ENCODE results near the gene BNC2. TPM values are rescaled to one million over a fixed set of nuclear protein-coding genes. Genes with fewer than 3 reads are reported as not detected.

Gene BNC2
- total RNA-seq, 1 donor from 2014 or later: 15.2 TPM

GRCh38 chr9:16418721-16419120, 451.7 kb downstream of the BNC2 start:
- Mint-ChIP-seq H3K27ac (ENCODE audit: unreplicated experiment) (no peak overlapping the region), H3K27me3 (ENCODE audit: unreplicated experiment) (no peaks in the 10 kb centered on the region), H3K4me1 (ENCODE audit: low read depth, unreplicated experiment) (peaks cover 12% of the 10 kb centered on the region), H3K36me3 (ENCODE audit: unreplicated experiment) (no peaks in the 10 kb centered on the region), H3K4me3 (ENCODE audit: unreplicated experiment) (no peak overlapping the region), H3K9me3 (ENCODE audit: unreplicated experiment) (no peaks in the 10 kb centered on the region)
- no peak for DNase-seq
- TF ChIP-seq CTCF (IDR thresholded peaks at IDR 0.05; ENCODE audit: partially characterized antibody, unreplicated experiment): no peak

- H3K4me3 Mint-ChIP-seq (ENCODE audit: unreplicated experiment): no peak overlapping the region
- no peaks in the 10 kb centered on the region for H3K9me3 Mint-ChIP-seq (ENCODE audit: unreplicated experiment)
- no peaks in the 10 kb centered on the region for H3K36me3 Mint-ChIP-seq (ENCODE audit: unreplicated experiment)
- H3K27me3 Mint-ChIP-seq (ENCODE audit: unreplicated experiment): no peaks in the 10 kb centered on the region
- DNase-seq: no peak
- H3K27ac Mint-ChIP-seq (ENCODE audit: unreplicated experiment): no peak overlapping the region
- TF ChIP-seq CTCF (IDR thresholded peaks at IDR 0.05; ENCODE audit: partially characterized antibody, unreplicated experiment): no peak
- peaks cover 12% of the 10 kb centered on the region for H3K4me1 Mint-ChIP-seq (ENCODE audit: low read depth, unreplicated experiment)
Observed at GRCh38 chr9:16417749-16418148, 452.7 kb downstream of the BNC2 start.

- H3K4me1 Mint-ChIP-seq (ENCODE audit: low read depth, unreplicated experiment): peaks cover 10% of the 10 kb centered on the region
- TF ChIP-seq CTCF (IDR thresholded peaks at IDR 0.05; ENCODE audit: partially characterized antibody, unreplicated experiment): no peak
- H3K27ac Mint-ChIP-seq (ENCODE audit: unreplicated experiment): no peak overlapping the region
- no peak overlapping the region for H3K4me3 Mint-ChIP-seq (ENCODE audit: unreplicated experiment)
- peaks cover 1% of the 10 kb centered on the region for H3K27me3 Mint-ChIP-seq (ENCODE audit: unreplicated experiment)
- H3K9me3 Mint-ChIP-seq (ENCODE audit: unreplicated experiment): no peaks in the 10 kb centered on the region
- no peaks in the 10 kb centered on the region for H3K36me3 Mint-ChIP-seq (ENCODE audit: unreplicated experiment)
- DNase-seq: no peak
Observed at GRCh38 chr9:16417161-16417560, 453.3 kb downstream of the BNC2 start.

- DNase-seq: no peak
- no peaks in the 10 kb centered on the region for H3K4me1 Mint-ChIP-seq (ENCODE audit: low read depth, unreplicated experiment)
- H3K4me3 Mint-ChIP-seq (ENCODE audit: unreplicated experiment): no peak overlapping the region
- H3K36me3 Mint-ChIP-seq (ENCODE audit: unreplicated experiment): no peaks in the 10 kb centered on the region
- no peak overlapping the region for H3K27ac Mint-ChIP-seq (ENCODE audit: unreplicated experiment)
- peaks cover 1% of the 10 kb centered on the region for H3K27me3 Mint-ChIP-seq (ENCODE audit: unreplicated experiment)
- no peak for TF ChIP-seq CTCF (IDR thresholded peaks at IDR 0.05; ENCODE audit: partially characterized antibody, unreplicated experiment)
- H3K9me3 Mint-ChIP-seq (ENCODE audit: unreplicated experiment): no peaks in the 10 kb centered on the region
Observed at GRCh38 chr9:16414451-16414850, 456.0 kb downstream of the BNC2 start.

GRCh38 chr9:16413509-16414016, 456.9 kb downstream of the BNC2 start:
- no peaks in the 10 kb centered on the region for H3K36me3 Mint-ChIP-seq (ENCODE audit: unreplicated experiment)
- TF ChIP-seq CTCF (IDR thresholded peaks at IDR 0.05; ENCODE audit: partially characterized antibody, unreplicated experiment): no peak
- DNase-seq: no peak
- peaks cover 1% of the 10 kb centered on the region for H3K27me3 Mint-ChIP-seq (ENCODE audit: unreplicated experiment)
- H3K4me1 Mint-ChIP-seq (ENCODE audit: low read depth, unreplicated experiment): no peaks in the 10 kb centered on the region
- H3K27ac Mint-ChIP-seq (ENCODE audit: unreplicated experiment): no peak overlapping the region
- H3K9me3 Mint-ChIP-seq (ENCODE audit: unreplicated experiment): no peaks in the 10 kb centered on the region
- no peak overlapping the region for H3K4me3 Mint-ChIP-seq (ENCODE audit: unreplicated experiment)
